Muscle layer of duodenum (tissue), 2 donors: ENCODE results near the gene MAP4K1.

ENCODE experiments used
- H3K27ac ChIP-seq: one replicate; pipeline ENCODE4 v1.7.0; 2013; ENCODE audit warnings: mild to moderate bottlenecking, low read length
- H3K27me3 ChIP-seq: one replicate; pipeline ENCODE4 v1.7.0; 2013; ENCODE audit warnings: low read depth, mild to moderate bottlenecking, control low read depth, low read length
- H3K36me3 ChIP-seq, 2 donors: one replicate each; pipeline ENCODE4 v1.7.0; 2013; ENCODE audit warnings: low read length in 2 of 2, control low read depth in 1 of 2, mild to moderate bottlenecking in 1 of 2; ENCODE audit not compliant: insufficient read depth in 2 of 2, control insufficient read depth in 1 of 2
- H3K4me1 ChIP-seq, 2 donors: one replicate each; pipeline ENCODE4 v1.7.0; 2013; ENCODE audit warnings: low read length in 2 of 2, mild to moderate bottlenecking in 2 of 2, control low read depth in 1 of 2, moderate library complexity in 1 of 2; ENCODE audit not compliant: insufficient read depth in 2 of 2, control insufficient read depth in 1 of 2
- H3K4me3 ChIP-seq, 2 donors: one replicate each; pipeline ENCODE4 v1.7.0; 2013; ENCODE audit warnings: low read length in 2 of 2, low read depth in 1 of 2, mild to moderate bottlenecking in 1 of 2
- H3K9me3 ChIP-seq, 2 donors: one replicate each; pipeline ENCODE4 v1.7.0; 2013; ENCODE audit warnings: low read length in 2 of 2, control low read depth in 1 of 2, mild to moderate bottlenecking in 1 of 2; ENCODE audit not compliant: control insufficient read depth in 1 of 2
- donor health status: healthy.

MAP4K1 gene

DNA sequence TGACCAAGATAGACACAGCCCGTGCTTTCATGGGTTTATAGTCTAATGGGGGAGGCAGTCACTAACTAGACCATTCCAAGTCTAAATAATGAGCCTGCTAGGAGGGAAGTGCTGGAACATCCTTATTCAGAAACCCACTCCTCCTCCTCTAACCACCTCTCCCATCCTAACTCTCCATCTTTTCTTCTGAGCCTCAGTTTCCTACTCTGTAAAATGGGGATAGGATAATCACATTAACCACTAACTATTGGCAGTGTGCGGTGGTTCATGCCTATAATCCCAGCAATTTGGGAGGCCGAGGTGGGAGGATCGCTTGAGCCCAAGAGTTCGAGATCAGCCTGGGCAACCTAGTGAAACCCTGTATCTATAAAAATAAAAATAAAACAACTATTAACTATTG lies 68.7 kb downstream of the MAP4K1 start:
- H3K27me3 ChIP-seq, result no peaks in the 10 kb centered on the region
- no peaks in the 10 kb centered on the region for H3K36me3 ChIP-seq
- H3K9me3 ChIP-seq, result no peaks in the 10 kb centered on the region
- H3K27ac ChIP-seq, result no peak overlapping the region
- H3K4me3 ChIP-seq, result no peak overlapping the region
- no peaks in the 10 kb centered on the region for H3K4me1 ChIP-seq

DNA sequence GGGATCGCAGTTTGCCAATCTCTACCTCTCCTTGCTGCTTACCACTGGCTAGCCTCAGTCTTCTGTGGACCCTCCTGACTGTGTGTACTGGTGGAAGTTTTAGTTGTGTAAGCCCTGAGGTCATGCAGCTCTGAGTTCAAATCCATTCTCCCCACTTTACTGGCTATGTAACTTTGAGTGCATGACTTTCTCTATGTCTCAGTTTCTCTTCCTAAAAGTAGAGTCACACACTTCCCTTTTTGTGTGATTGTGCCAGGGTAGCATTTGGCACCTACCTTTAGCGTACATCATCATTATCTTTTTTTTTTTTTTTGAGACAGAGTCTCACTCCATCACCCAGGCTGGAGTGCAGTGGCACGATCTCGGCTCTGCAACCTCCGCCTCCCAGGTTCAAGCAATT lies 70.3 kb downstream of the MAP4K1 start:
- Histone ChIP-seq H3K4me3 (no peak overlapping the region), H3K36me3 (no peaks in the 10 kb centered on the region), H3K27me3 (no peaks in the 10 kb centered on the region), H3K27ac (no peak overlapping the region), H3K9me3 (no peaks in the 10 kb centered on the region), H3K4me1 (no peaks in the 10 kb centered on the region)

DNA sequence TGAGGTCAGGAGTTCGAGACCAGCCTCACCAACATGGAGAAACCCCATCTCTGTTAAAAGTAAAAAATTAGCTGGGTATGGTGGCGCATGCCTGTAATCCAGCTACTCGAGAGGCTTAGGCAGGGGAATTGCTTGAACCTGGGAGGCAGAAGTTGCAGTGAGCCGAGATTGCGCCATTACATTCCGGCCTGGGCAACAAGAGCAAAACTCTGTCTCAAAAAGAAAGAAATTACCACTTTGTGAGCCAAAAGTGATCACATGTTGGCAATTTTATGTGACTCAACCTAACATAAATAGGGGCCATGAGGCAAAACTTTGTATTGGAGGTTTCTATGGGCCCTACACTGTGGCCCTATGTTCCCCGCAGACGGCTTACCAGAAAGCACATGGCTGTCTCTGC lies 72.2 kb downstream of the MAP4K1 start:
- no peaks in the 10 kb centered on the region for H3K36me3 ChIP-seq
- no peaks in the 10 kb centered on the region for H3K9me3 ChIP-seq
- no peak overlapping the region for H3K4me3 ChIP-seq
- H3K27ac ChIP-seq, result no peak overlapping the region
- H3K27me3 ChIP-seq, result no peaks in the 10 kb centered on the region
- H3K4me1 ChIP-seq, result no peaks in the 10 kb centered on the region

DNA sequence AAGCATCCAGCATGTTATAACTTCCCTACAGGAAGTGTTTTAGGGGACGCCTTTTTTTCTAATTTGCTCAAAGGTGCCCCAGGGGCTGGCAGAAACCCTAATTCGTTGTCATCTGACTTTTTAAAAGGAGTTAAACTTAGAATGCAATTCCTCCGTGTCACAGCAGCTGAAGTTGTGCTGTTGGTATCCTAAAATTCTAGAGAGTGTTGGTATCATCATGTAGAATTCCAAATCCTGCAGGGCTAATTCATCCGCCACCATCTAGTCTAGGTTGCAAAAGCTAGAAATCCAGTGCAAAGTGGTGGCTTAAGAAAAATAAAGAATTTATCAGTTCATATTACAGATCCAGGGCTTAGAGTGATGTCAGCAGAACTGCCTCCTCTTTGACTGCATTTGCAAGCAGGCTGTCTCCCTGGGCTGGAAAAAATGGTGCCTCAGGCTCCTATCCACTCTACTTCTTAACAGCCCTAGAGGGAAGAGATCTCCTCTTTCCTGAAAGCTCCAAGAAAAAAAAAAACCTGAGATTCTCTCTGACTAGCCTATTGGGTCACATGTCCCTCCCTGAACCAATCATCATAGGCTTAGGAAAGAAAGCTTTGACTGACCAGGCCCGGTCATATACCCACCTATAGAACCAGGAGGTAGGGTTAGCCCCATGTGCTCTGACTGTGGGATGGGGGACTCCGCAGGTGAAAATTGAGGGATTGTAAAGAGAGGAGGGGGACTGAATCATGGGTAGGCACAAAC lies 73.0 kb downstream of the MAP4K1 start:
- H3K4me3 ChIP-seq, result peak overlapping the region; percentile 4 to 18
- no peaks in the 10 kb centered on the region for H3K9me3 ChIP-seq
- H3K36me3 ChIP-seq, result no peaks in the 10 kb centered on the region
- no peaks in the 10 kb centered on the region for H3K4me1 ChIP-seq
- no peaks in the 10 kb centered on the region for H3K27me3 ChIP-seq
- no peak overlapping the region for H3K27ac ChIP-seq

DNA sequence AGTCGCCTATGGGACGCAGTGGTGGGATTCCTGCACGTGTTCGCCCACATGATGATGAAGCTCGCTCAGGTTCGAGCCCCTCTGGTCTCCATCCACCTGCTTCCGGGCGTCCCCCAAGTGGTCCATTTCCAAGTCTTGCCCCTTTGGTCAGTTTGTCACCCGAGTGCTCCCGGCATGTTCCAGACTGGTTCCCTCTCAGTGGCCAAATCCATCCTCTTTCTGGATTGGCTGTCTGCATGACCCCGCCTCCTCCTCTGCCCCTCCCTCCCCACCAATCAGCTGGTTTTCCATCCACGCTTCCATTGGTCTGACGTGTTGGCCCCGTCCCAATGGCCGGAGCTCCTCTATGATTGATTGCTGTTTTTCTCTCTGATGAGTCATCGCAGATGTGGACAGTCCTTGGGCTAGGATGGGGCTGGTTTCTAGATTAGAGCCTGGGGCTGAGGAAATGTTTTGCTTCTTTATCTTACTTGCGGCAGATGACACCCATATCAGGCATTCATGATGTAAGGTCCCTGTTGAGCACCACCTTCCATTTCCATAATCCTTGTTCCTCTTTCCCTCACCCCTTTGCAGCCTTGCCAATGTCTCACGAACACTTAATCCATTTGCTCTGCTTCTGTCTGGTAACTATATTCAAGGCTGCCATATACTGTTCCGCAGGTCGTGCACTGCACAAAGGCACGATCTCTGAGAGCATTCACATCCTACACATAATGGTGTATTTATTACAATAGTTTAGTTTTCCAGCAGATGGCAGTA lies 73.8 kb downstream of the MAP4K1 start:
- H3K27ac ChIP-seq, result no peak overlapping the region
- H3K9me3 ChIP-seq, result no peaks in the 10 kb centered on the region
- H3K36me3 ChIP-seq, result no peaks in the 10 kb centered on the region
- H3K4me1 ChIP-seq, result no peaks in the 10 kb centered on the region
- H3K27me3 ChIP-seq, result no peaks in the 10 kb centered on the region
- peak overlapping the region; percentile 4 to 18 for H3K4me3 ChIP-seq

DNA sequence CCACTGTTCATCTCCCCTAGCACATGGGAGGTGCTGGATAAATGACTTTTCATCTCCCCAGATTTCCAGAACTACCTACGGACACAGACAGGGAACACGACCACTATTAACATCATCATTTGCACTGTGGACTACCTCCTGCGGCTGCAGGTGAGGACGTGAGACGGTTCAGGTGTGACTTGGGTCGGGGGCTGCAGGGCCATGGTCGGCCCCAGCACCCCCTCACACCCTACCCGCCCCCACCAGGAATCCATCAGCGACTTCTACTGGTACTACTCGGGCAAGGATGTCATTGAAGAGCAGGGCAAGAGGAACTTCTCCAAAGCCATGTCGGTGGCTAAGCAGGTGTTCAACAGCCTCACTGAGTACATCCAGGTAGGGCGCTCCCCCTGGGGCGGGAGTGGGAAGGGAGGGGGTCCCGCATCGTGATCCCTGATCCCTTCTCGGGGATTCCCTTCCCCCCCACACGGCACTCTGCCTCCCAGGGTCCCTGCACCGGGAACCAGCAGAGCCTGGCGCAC lies 74.4 kb downstream of the MAP4K1 start:
- H3K27ac ChIP-seq, result no peak overlapping the region
- no peak overlapping the region for H3K4me3 ChIP-seq
- no peaks in the 10 kb centered on the region for H3K36me3 ChIP-seq
- H3K9me3 ChIP-seq, result no peaks in the 10 kb centered on the region
- H3K27me3 ChIP-seq, result no peaks in the 10 kb centered on the region
- no peaks in the 10 kb centered on the region for H3K4me1 ChIP-seq

DNA sequence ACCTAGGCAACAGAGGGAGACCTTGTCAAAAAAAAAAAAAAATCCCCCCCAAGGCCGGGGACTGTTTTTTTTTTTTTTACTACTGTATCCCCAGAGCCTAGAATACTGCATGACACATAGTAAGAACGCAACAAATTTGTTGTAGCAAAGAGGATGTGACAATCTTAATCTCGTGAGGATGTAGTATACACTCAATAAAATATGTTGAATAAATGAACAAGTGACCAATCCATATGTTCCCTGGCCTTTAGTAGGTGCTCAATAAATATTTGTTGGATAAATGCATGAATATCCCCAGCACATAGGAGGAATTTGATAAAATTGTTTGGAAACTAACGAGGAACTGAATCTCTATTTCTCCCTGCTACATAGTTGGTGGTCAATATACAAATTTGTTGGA lies 75.7 kb downstream of the MAP4K1 start:
- Histone ChIP-seq H3K9me3 (no peaks in the 10 kb centered on the region), H3K27me3 (no peaks in the 10 kb centered on the region), H3K27ac (no peak overlapping the region), H3K4me1 (no peaks in the 10 kb centered on the region), H3K4me3 (no peak overlapping the region), H3K36me3 (no peaks in the 10 kb centered on the region)

DNA sequence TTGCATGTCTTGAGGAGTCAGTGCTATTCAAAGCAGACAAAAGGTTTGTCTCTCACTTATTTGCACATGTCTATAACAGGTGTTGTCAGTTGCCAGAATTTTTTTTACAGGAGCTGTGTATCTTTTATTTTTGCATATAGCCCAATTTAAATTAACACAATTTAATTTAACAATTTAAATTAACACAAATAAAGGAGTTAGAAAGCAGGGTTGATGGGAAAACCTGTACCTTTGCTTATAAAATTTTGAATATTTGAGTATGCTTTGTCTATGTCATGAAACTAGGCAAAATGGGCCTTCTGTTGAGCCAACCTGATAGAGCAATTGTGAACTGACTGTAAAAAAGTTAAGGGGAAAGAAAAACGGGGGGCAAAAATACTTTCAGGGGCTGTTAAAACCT lies 78.0 kb downstream of the MAP4K1 start:
- Histone ChIP-seq H3K9me3 (peaks cover 10% of the 10 kb centered on the region in 2 donors), H3K27me3 (no peaks in the 10 kb centered on the region), H3K4me3 (no peak overlapping the region), H3K27ac (no peak overlapping the region), H3K36me3 (peaks cover 0 to 6% of the 10 kb centered on the region in 2 donors), H3K4me1 (no peaks in the 10 kb centered on the region)

DNA sequence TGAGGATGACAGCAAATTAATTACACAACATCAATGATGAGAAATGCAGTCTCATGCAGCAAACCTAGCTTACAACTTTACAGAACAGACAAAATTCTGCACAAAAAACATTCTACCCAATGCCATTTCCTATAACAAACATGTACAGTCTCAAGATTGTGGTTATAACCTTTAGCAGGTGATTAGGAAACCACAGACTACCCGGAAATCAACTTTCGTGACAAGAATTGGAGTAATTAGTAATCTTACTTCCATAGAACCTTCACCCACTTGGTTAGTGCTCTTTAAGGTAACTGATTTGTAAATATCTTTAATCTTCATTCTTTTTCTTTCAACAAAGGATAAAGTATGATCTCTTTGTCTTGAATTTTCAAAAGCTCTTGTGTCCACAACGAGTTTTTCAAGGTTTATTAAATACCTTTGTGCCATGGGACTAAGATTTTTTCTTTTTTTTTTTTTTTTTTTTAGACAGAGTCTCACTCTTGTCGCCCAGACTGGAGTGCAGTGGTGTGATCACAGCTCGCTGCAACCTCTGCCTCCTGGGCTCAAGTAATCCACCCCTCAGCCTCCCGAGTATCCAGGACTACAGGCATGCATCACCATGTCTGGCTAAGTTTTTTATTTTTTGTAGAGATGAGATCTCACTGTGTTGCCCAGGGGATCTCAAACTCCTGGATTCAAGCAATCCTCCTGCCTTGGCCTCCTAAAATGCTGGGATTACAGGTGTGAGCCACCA lies 78.8 kb downstream of the MAP4K1 start:
- Histone ChIP-seq H3K27ac (no peak overlapping the region), H3K4me1 (no peaks in the 10 kb centered on the region), H3K4me3 (no peak overlapping the region), H3K27me3 (no peaks in the 10 kb centered on the region), H3K36me3 (peaks cover 0 to 10% of the 10 kb centered on the region in 2 donors), H3K9me3 (peaks cover 12 to 13% of the 10 kb centered on the region in 2 donors)

DNA sequence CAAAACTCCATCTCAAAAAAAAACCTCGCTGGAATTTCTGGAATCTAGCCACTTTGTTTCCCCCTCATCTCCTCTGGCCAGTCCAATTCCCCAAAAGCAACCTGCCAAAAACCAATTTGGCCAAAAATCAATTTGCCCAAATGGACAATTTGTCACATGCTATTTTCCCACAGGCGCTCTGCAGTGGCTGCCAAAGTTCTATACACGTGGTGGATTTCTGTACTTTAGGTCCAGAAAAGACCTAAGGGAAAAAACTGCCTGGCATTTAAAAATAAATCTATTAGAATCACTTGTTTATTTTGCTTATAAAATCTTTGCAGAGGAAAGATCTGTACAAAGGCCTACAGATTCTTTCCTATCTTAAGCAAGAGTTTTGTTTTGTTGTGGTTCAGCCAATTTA lies 79.4 kb downstream of the MAP4K1 start:
- Histone ChIP-seq H3K27ac (no peak overlapping the region), H3K36me3 (peaks cover 0 to 10% of the 10 kb centered on the region in 2 donors), H3K27me3 (no peaks in the 10 kb centered on the region), H3K4me3 (no peak overlapping the region), H3K9me3 (peaks cover 12 to 13% of the 10 kb centered on the region in 2 donors), H3K4me1 (no peaks in the 10 kb centered on the region)
